Fibroblast of villous mesenchyme (primary cell): ENCODE measurements around the gene CYP26B1. TPM values are rescaled to one million over a fixed set of nuclear protein-coding genes. Genes with fewer than 3 reads are reported as not detected.

ENCODE experiments used
- DNase-seq: peaks from one replicate; pipeline ENCODE4 v3.0.0-alpha.2; 2010; ENCODE audit warnings: low read depth
- H3K4me3 ChIP-seq: 2 replicates; pipeline ENCODE4 v1.5.1; 2011; ENCODE audit warnings: low read depth, mild to moderate bottlenecking, low read length
- total RNA-seq: library from RNA; depleted of rRNA; stranded (reverse); fragments of >200 nt; gene quantifications from 2 replicates; pipeline ENCODE4 v1.2.3, GENCODE V29; 2012
- TF ChIP-seq, protein P1 (sequence below): IDR thresholded peaks from 2 replicates; pipeline ENCODE4 v1.5.1; 2012; ENCODE audit warnings: low read depth, mild to moderate bottlenecking, low read length; ENCODE audit not compliant: insufficient read depth

Gene CYP26B1
- total RNA-seq, 1 donor: 0.43 TPM

DNA sequence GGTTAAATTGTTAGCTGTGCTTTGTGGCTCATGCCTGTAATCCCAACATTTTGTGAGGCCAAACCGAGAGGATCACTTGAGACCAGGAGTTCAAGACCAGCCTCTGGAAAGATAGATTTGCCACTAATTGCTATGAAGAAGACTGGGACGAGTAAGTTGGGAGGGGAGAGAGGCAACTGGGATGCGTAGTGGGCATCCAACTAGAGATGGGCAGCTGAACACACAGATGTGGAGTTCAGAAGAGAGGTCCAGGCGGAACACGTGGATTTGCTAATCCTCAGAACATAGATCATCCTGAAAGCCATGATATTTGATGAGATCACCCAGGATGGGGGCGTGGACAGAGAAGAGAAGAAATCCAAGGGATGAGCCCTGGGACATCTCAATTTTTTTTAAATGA lies 48.7 kb downstream of the CYP26B1 start:
- H3K4me3 ChIP-seq: no peak overlapping the region
- no peak for DNase-seq
- TF ChIP-seq, protein P1, sequence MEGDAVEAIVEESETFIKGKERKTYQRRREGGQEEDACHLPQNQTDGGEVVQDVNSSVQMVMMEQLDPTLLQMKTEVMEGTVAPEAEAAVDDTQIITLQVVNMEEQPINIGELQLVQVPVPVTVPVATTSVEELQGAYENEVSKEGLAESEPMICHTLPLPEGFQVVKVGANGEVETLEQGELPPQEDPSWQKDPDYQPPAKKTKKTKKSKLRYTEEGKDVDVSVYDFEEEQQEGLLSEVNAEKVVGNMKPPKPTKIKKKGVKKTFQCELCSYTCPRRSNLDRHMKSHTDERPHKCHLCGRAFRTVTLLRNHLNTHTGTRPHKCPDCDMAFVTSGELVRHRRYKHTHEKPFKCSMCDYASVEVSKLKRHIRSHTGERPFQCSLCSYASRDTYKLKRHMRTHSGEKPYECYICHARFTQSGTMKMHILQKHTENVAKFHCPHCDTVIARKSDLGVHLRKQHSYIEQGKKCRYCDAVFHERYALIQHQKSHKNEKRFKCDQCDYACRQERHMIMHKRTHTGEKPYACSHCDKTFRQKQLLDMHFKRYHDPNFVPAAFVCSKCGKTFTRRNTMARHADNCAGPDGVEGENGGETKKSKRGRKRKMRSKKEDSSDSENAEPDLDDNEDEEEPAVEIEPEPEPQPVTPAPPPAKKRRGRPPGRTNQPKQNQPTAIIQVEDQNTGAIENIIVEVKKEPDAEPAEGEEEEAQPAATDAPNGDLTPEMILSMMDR: no peak

DNA sequence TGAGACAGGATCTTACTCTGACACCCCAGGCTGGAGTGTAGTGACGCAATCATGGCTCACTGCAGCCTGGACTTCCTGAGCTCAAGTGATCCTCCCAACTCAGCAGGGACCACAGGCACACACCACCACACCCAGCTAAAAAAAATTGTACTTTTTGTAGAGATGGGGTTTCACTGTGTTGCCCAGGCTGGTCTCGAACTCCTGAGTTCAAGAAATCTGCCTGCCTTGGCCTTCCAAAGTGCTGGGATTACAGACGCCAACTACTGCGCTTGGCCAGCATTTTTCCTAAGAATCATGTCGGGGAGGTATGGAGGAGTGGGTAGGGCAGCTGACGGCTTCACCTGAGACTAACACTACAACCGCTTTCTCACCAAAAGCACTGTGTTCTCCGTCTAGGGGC lies 50.4 kb downstream of the CYP26B1 start:
- TF ChIP-seq, protein P1: no peak
- H3K4me3 ChIP-seq: no peak overlapping the region
- no peak for DNase-seq

DNA sequence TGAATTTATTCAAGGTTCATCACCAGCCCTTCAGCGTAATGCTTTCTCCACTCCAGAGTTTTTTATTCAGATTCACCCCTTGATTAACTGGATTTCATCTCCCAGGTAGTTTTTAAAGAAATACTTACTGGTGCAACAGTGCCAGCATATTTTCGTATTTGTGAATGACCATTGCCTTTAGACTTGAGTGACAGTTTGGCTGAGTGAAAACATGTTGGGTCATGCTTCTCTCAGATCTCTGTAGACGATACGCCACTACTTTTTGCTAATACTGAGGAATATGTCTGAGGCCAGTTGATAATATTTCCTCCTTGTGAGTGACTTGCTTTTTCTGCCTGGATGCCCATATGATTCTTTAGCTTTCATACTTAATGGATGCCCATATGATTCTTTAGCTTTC lies 51.5 kb downstream of the CYP26B1 start:
- no peak overlapping the region for H3K4me3 ChIP-seq
- no peak for DNase-seq
- TF ChIP-seq, protein P1: no peak

DNA sequence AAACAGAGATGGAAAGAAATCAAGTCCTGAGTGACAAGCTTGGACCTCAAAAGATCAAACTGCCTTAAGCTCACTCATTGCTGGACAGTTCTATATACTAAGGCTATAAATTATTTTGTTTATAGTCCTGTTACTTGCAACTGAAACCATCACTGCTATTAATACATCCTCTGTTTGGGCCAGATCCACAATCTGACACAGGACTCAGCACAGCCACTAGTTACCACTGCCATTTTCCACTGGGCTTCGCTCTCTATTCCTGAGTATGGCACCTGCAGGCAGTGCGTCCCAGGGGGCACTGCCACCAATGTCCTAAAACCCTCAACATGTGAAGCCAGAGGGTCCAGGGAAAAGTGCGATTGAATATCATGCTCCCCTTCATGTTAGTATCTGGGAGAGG lies 52.3 kb downstream of the CYP26B1 start:
- TF ChIP-seq, protein P1: no peak
- H3K4me3 ChIP-seq: no peak overlapping the region
- DNase-seq: no peak

DNA sequence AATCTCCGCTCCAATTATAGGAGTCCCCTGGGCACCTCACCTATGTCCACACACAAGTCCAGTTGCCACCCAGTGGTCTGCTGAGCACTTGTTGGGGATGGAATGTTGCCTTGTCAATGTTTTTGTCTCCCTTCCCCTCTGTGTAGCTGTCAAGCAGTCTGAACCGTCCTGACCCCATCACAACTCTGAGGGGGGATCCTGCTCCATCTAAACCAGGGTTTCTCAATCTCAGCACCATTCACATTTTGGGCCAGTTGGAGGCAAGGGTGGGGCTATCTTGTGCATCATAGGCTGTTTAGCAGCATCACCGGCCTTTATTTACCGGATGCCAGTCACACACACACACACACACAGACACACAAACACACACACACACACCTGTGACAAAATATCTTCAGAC lies 53.0 kb downstream of the CYP26B1 start:
- no peak for DNase-seq
- TF ChIP-seq, protein P1: no peak
- H3K4me3 ChIP-seq: no peak overlapping the region

DNA sequence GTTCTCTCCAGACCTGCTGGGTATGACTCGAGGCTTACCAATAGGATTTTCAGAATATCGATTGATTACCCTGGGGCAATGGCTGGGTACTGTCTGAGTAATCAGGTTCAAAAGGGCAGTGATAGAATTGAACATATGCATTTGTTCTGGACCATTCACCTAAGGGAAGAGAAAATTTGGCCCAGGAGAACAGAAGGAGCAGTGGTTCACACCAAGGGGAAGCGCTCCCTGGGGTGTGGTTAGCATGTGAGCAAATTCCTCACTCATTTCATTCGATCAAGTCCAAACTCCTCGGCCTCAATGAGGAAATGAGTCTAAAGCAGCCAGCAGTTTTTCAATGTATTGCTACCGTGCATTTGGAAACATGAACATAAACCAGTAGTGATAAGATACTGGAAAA lies 55.6 kb downstream of the CYP26B1 start:
- no peak overlapping the region for H3K4me3 ChIP-seq
- no peak for DNase-seq
- TF ChIP-seq, protein P1: no peak

DNA sequence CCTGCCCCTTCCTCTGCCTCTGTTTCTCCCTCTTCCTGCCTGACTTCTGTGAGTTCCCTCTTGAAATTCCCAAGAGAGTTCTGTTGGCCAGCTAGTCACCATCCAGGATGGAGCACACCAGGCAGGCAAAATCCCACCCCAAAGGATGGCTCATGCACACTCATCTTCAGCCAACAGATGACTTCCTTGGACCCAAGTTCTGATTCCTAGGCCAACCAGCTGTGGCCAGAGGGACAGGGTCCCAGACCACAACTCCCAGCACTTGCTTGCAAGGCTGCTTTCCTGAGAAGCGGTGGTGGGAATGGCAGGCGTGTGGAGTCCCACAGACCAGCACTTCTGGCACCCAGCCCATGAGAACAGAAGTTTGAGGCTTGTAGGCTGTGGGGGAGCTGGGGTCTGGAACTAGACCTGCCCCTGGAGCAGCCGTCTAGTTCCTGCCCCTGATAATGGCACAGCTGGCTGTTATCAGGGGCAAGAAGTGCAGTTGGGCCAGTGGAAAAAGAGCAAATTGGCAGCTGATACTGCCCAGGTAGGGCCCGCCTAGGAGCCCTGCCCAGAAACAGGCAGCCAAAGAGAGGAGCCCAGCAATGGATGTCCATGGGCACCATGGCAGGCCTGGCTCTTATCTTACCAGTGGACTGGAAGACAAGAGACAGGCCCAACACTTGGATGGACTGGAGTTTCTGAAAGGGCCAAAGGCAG lies 56.7 kb downstream of the CYP26B1 start:
- DNase-seq: no peak
- no peak overlapping the region for H3K4me3 ChIP-seq
- TF ChIP-seq, protein P1: no peak
